Keratinocyte (primary cell): ENCODE data around the gene NXPH3. TPM values are rescaled to one million over a fixed set of nuclear protein-coding genes. Genes with fewer than 3 reads are reported as not detected.

Experiments used
- DNase-seq: peaks from one replicate; pipeline ENCODE4 v3.0.0-alpha.2; 2011; ENCODE audit warnings: low read depth, missing footprints, low spot score
- FAIRE-seq: peaks from 2 replicates; lab custom pipeline; 2011; peaks lifted over from hg19 to GRCh38; lab: Jason Lieb, UNC
- H2AFZ ChIP-seq: 2 replicates; pipeline ENCODE4 v1.6.0; 2012; ENCODE audit warnings: low read length, control low read depth, inconsistent platforms; ENCODE audit not compliant: control insufficient read depth
- H3K27ac ChIP-seq: 2 replicates; pipeline ENCODE4 v1.5.1; 2011; ENCODE audit warnings: low read length; ENCODE audit not compliant: control insufficient read depth, insufficient read depth
- H3K27me3 ChIP-seq: 3 replicates; pipeline ENCODE4 v1.6.0; 2011; ENCODE audit warnings: low read length; ENCODE audit not compliant: control insufficient read depth, insufficient read depth; ENCODE audit errors: extremely low read depth
- H3K36me3 ChIP-seq, 2 experiments: 2 replicates in 1 of 2; 3 replicates in 1 of 2; pipeline ENCODE4 v1.5.1; 2011; ENCODE audit warnings: low read length in 2 of 2, mild to moderate bottlenecking in 1 of 2; ENCODE audit not compliant: control insufficient read depth in 2 of 2, insufficient read depth in 2 of 2; ENCODE audit errors: extremely low read depth in 1 of 2
- H3K4me1 ChIP-seq: 3 replicates; pipeline ENCODE4 v1.5.1; 2011; ENCODE audit warnings: low read length; ENCODE audit not compliant: control insufficient read depth, insufficient read depth; ENCODE audit errors: extremely low read depth
- H3K4me2 ChIP-seq: 3 replicates; pipeline ENCODE4 v1.6.0; 2011; ENCODE audit warnings: low read depth, low read length; ENCODE audit not compliant: control insufficient read depth, insufficient read depth; ENCODE audit errors: extremely low read depth
- H3K4me3 ChIP-seq, 3 experiments: fragments of 200-600 bp in 1 of 3; sonication (generic) in 1 of 3; 2 replicates in 2 of 3; 3 replicates in 1 of 3; pipeline ENCODE4 v1.5.1; 2011 to 2016; ENCODE audit warnings: low read length in 3 of 3, mild to moderate bottlenecking in 3 of 3, control low read depth in 2 of 3, inconsistent platforms in 1 of 3, low read depth in 1 of 3, mixed read lengths in 1 of 3, mixed run types in 1 of 3, moderate library complexity in 1 of 3; ENCODE audit not compliant: control insufficient read depth in 2 of 3, insufficient read depth in 2 of 3; ENCODE audit errors: extremely low read depth in 1 of 3
- H3K79me2 ChIP-seq: 2 replicates; pipeline ENCODE4 v1.6.0; 2012; ENCODE audit warnings: low read length; ENCODE audit not compliant: control insufficient read depth, insufficient read depth
- H3K9ac ChIP-seq: 3 replicates; pipeline ENCODE4 v1.6.0; 2011; ENCODE audit warnings: low read length; ENCODE audit not compliant: control insufficient read depth, insufficient read depth; ENCODE audit errors: extremely low read depth
- H3K9me1 ChIP-seq: 3 replicates; pipeline ENCODE4 v1.6.0; 2011; ENCODE audit warnings: low read length; ENCODE audit not compliant: control insufficient read depth, insufficient read depth; ENCODE audit errors: extremely low read depth
- H3K9me3 ChIP-seq: 2 replicates; pipeline ENCODE4 v1.5.1; 2012; ENCODE audit warnings: low read depth, low read length; ENCODE audit not compliant: control insufficient read depth
- H4K20me1 ChIP-seq: 3 replicates; pipeline ENCODE4 v1.6.0; 2011; ENCODE audit warnings: low read length; ENCODE audit not compliant: control insufficient read depth, insufficient read depth; ENCODE audit errors: extremely low read depth
- CTCF ChIP-seq, 3 experiments: IDR thresholded peaks in 1 of 3; conservative IDR thresholded peaks in 1 of 3; optimal IDR thresholded peaks in 1 of 3; 2 replicates in 2 of 3; 3 replicates in 1 of 3; pipeline versions ENCODE3 to v1.5.1; 2011; ENCODE audit warnings: low read length in 3 of 3, mild to moderate bottlenecking in 3 of 3, moderate library complexity in 2 of 3, control low read depth in 1 of 3, inconsistent platforms in 1 of 3; ENCODE audit not compliant: insufficient read depth in 2 of 3; ENCODE audit errors: extremely low read depth in 1 of 3
- EZH2 ChIP-seq: IDR thresholded peaks from one replicate; pipeline ENCODE4 v1.6.1; 2012; ENCODE audit warnings: inconsistent platforms, mild to moderate bottlenecking, low read length, moderate library complexity
- dilution Hi-C: fragments of 300-500 bp; cut with MboI; formaldehyde crosslinking; loops from one replicate; pipeline ENCODE4 v1.7.0; 2020; ENCODE audit warnings: low sequenced_read_pairs; ENCODE audit not compliant: extremely low pct_ligation_motif_present
- polyA plus RNA-seq, 5 experiments: library from polyadenylated mRNA; depleted of rRNA in 3 of 5; stranded (reverse) in 3 of 5; stranded (forward) in 1 of 5; unstranded in 1 of 5; fragments of >200 nt; gene quantifications; 1 replicate in 1 of 5; 2 replicates in 3 of 5; 3 replicates in 1 of 5; pipeline versions ENCODE4 v1.2.1 to v1.2.3, GENCODE V29; 2011 to 2012; ENCODE audit warnings: missing spikeins in 2 of 5, low read depth in 1 of 5, low replicate concordance in 1 of 5

Gene NXPH3
- polyA plus RNA-seq, 1 donor (not counting 4 experiments of a cell fraction or from before 2014, with no cell fraction given), result 0.12 TPM

GRCh38 chr17:49548506-49549310 lies 27.0 kb upstream of the NXPH3 start:
- peak; percentile 79 for FAIRE-seq
- dilution Hi-C loops, result no loop called here

GRCh38 chr17:49549311-49549605 lies 26.4 kb upstream of the NXPH3 start:
- Histone ChIP-seq H3K9me1 (no peaks in the 10 kb centered on the region), H3K4me1 (peaks cover 18% of the 10 kb centered on the region), H3K79me2 (no peaks in the 10 kb centered on the region), H3K36me3 (no peaks in the 10 kb centered on the region), H3K4me3 (no peak overlapping the region), H3K4me2 (no peak overlapping the region), H3K27me3 (no peaks in the 10 kb centered on the region), H3K27ac (no peak overlapping the region), H3K9me3 (no peaks in the 10 kb centered on the region), H4K20me1 (no peaks in the 10 kb centered on the region), H2AFZ (no peak overlapping the region), H3K9ac (no peak overlapping the region)
- TF ChIP-seq EZH2 (no peak), CTCF (optimal IDR thresholded peaks at IDR 0.05 in 1 of 3, IDR thresholded peaks at IDR 0.05 in 1 of 3, conservative IDR thresholded peaks at IDR 0.05 in 1 of 3; ENCODE audit: extremely low read depth in 1 of 3, insufficient read depth in 2 of 3, low read length in 3 of 3) (no peak)
- DNase-seq (no peak), FAIRE-seq (no peak)
- dilution Hi-C loops, result no loop called here

More at GRCh38 chr17:49548506-49549310, 27.0 kb upstream of the NXPH3 start:
- Histone ChIP-seq H3K9me1 (no peaks in the 10 kb centered on the region), H3K9ac (no peak overlapping the region), H3K79me2 (no peaks in the 10 kb centered on the region), H3K4me2 (peak overlapping the region; percentile 8), H3K27me3 (no peaks in the 10 kb centered on the region), H2AFZ (no peak overlapping the region), H3K4me1 (peaks cover 18% of the 10 kb centered on the region), H3K9me3 (no peaks in the 10 kb centered on the region), H3K36me3 (no peaks in the 10 kb centered on the region), H3K27ac (no peak overlapping the region), H3K4me3 (no peak overlapping the region), H4K20me1 (no peaks in the 10 kb centered on the region)
- DNase-seq, result no peak
- TF ChIP-seq EZH2, result no peak
- peak; percentile 68 to 88 (median 69) for TF ChIP-seq CTCF (optimal IDR thresholded peaks at IDR 0.05 in 1 of 3, IDR thresholded peaks at IDR 0.05 in 1 of 3, conservative IDR thresholded peaks at IDR 0.05 in 1 of 3; ENCODE audit: extremely low read depth in 1 of 3, insufficient read depth in 2 of 3, low read length in 3 of 3)
